HG03108 (cell line): ENCODE results near the gene ARHGAP5.
A peak's percentile ranks its signal among the peaks of the same experiment; 100 is the strongest.

Source experiments
- ATAC-seq: cut with Tn5 transposase; IDR thresholded peaks from one replicate; pipeline ENCODE4 v1.9.1; 2021; ENCODE audit warnings: moderate library complexity; ENCODE audit not compliant: unreplicated experiment

ARHGAP5 gene

GRCh38 chr14:32077081-32078022, at the start of gene ARHGAP5:
Gene ARHGAP5 (plus strand): TSS chr14:32077304. CDS start chr14:32090670, 13,366 bp downstream.
- ATAC-seq: peak; percentile 21

- no peak for ATAC-seq
Observed at GRCh38 chr14:32028599-32028998, 48.5 kb upstream of the ARHGAP5 start.

GRCh38 chr14:32033543-32033942, 43.6 kb upstream of the ARHGAP5 start:
- ATAC-seq: no peak

GRCh38 chr14:32038876-32039275, 38.2 kb upstream of the ARHGAP5 start:
- no peak for ATAC-seq

GRCh38 chr14:32039401-32040030, 37.6 kb upstream of the ARHGAP5 start:
- ATAC-seq: no peak

GRCh38 chr14:32043624-32044023, 33.5 kb upstream of the ARHGAP5 start:
- no peak for ATAC-seq

GRCh38 chr14:32044454-32044853, 32.6 kb upstream of the ARHGAP5 start:
- no peak for ATAC-seq

GRCh38 chr14:32047791-32048190, 29.3 kb upstream of the ARHGAP5 start:
- ATAC-seq: no peak

GRCh38 chr14:32049361-32050088, 27.6 kb upstream of the ARHGAP5 start:
- no peak for ATAC-seq

GRCh38 chr14:32050878-32051277, 26.2 kb upstream of the ARHGAP5 start:
- ATAC-seq: no peak

GRCh38 chr14:32054536-32054935, 22.6 kb upstream of the ARHGAP5 start:
- ATAC-seq: no peak

- no peak for ATAC-seq
Observed at GRCh38 chr14:32055175-32055574, 21.9 kb upstream of the ARHGAP5 start.

- ATAC-seq: no peak
Observed at GRCh38 chr14:32059702-32060101, 17.4 kb upstream of the ARHGAP5 start.

- ATAC-seq: no peak
Observed at GRCh38 chr14:32064931-32065330, 12.2 kb upstream of the ARHGAP5 start.

GRCh38 chr14:32068708-32069107, 8.4 kb upstream of the ARHGAP5 start:
- no peak for ATAC-seq

- ATAC-seq: no peak
Observed at GRCh38 chr14:32070282-32070681, 6.8 kb upstream of the ARHGAP5 start.

- ATAC-seq: no peak
Observed at GRCh38 chr14:32072676-32073075, 4.4 kb upstream of the ARHGAP5 start.

GRCh38 chr14:32073537-32074189, 3.4 kb upstream of the ARHGAP5 start:
- ATAC-seq: no peak

- ATAC-seq: no peak
Observed at GRCh38 chr14:32074887-32075572, 2.1 kb upstream of the ARHGAP5 start.

- peak; percentile 13 for ATAC-seq
Observed at GRCh38 chr14:32075672-32076277, 1.3 kb upstream of the ARHGAP5 start.
